PFSK-1 (cell line): Measurements from ENCODE around the gene TP53AIP1. TPM values are rescaled to one million over a fixed set of nuclear protein-coding genes. Genes with fewer than 3 reads are reported as not detected.

Source experiments
- FOXP2 ChIP-seq: optimal IDR thresholded peaks from 2 replicates; pipeline ENCODE3; 2011; ENCODE audit warnings: borderline replicate concordance, control low read depth, inconsistent platforms; ENCODE audit not compliant: insufficient read depth; ENCODE audit errors: extremely low read length, extremely low read depth
- POLR2AphosphoS5 ChIP-seq: IDR thresholded peaks from 2 replicates; pipeline ENCODE4 v1.6.1; 2012; ENCODE audit warnings: low read depth, mild to moderate bottlenecking, control low read depth, low read length, moderate library complexity
- REST ChIP-seq, 2 experiments: IDR thresholded peaks; 2 replicates each; pipeline versions ENCODE4 v1.6.1 to v1.8.0; 2011 to 2012; ENCODE audit warnings: low read depth in 2 of 2, low read length in 2 of 2, control low read depth in 1 of 2, inconsistent platforms in 1 of 2, mild to moderate bottlenecking in 1 of 2, moderate library complexity in 1 of 2; ENCODE audit not compliant: insufficient read depth in 1 of 2
- SIN3A ChIP-seq: IDR thresholded peaks from 2 replicates; pipeline ENCODE4 v1.6.1; 2012; ENCODE audit warnings: mild to moderate bottlenecking, low read length, moderate library complexity, borderline replicate concordance; ENCODE audit not compliant: insufficient read depth
- TAF1 ChIP-seq: IDR thresholded peaks from 2 replicates; pipeline ENCODE4 v1.6.1; 2012; ENCODE audit warnings: low read length, control low read depth, borderline replicate concordance; ENCODE audit not compliant: insufficient read depth
- polyA plus RNA-seq: library from polyadenylated mRNA; unstranded; fragments of >200 nt; gene quantifications from one replicate; pipeline ENCODE4 v1.2.1, GENCODE V29; 2012; ENCODE audit warnings: low read depth, missing spikeins; ENCODE audit not compliant: insufficient read length

TP53AIP1 gene
- not detected for polyA plus RNA-seq

GRCh38 chr11:128942817-128943427, at the start of gene TP53AIP1:
TSS of gene TP53AIP1 (minus strand) at chr11:128942871. CDS start at chr11:128937818, 5,053 bp downstream.
- TF ChIP-seq REST (IDR thresholded peaks at IDR 0.05; ENCODE audit: insufficient read depth in 1 of 2, low read depth in 2 of 2, low read length in 2 of 2) (no peak), POLR2AphosphoS5 (no peak), SIN3A (no peak), FOXP2 (no peak), TAF1 (no peak)

- TF ChIP-seq POLR2AphosphoS5 = no peak
- no peak for TF ChIP-seq FOXP2
- TF ChIP-seq SIN3A = no peak
- TF ChIP-seq REST (IDR thresholded peaks at IDR 0.05; ENCODE audit: insufficient read depth in 1 of 2, low read depth in 2 of 2, low read length in 2 of 2) = no peak
- no peak for TF ChIP-seq TAF1
These were observed 45.7 kb upstream of the TP53AIP1 start for GRCh38 chr11:128988242-128988970.

GRCh38 chr11:128985880-128986279, 43.2 kb upstream of the TP53AIP1 start:
- TF ChIP-seq POLR2AphosphoS5 (no peak), TAF1 (no peak), REST (IDR thresholded peaks at IDR 0.05; ENCODE audit: insufficient read depth in 1 of 2, low read depth in 2 of 2, low read length in 2 of 2) (no peak), SIN3A (no peak), FOXP2 (no peak)

GRCh38 chr11:128983023-128983422, 40.4 kb upstream of the TP53AIP1 start:
- TF ChIP-seq POLR2AphosphoS5 = no peak
- no peak for TF ChIP-seq FOXP2
- no peak for TF ChIP-seq SIN3A
- no peak for TF ChIP-seq REST (IDR thresholded peaks at IDR 0.05; ENCODE audit: insufficient read depth in 1 of 2, low read depth in 2 of 2, low read length in 2 of 2)
- TF ChIP-seq TAF1 = no peak
